Measurements from ENCODE around the gene CCDC66.

GRCh38 chr3:56616478-56617006, 59.6 kb downstream of the CCDC66 start:
- TF ChIP-seq ZBTB17 (tag by site-specific recombination; IDR thresholded peaks at IDR 0.05) (no peak), CTCF (tag by site-specific recombination; IDR thresholded peaks at IDR 0.05) (no peak), REPIN1 (tag by site-specific recombination; IDR thresholded peaks at IDR 0.05; ENCODE audit: low read depth) (no peak), ZNF19 (tag by site-specific recombination; IDR thresholded peaks at IDR 0.05; ENCODE audit: low read depth) (no peak), ZNF24 (tag by site-specific recombination; IDR thresholded peaks at IDR 0.05) (no peak), ZNF837 (tag by site-specific recombination; IDR thresholded peaks at IDR 0.05) (no peak)
- TF ChIP-seq, protein P1, sequence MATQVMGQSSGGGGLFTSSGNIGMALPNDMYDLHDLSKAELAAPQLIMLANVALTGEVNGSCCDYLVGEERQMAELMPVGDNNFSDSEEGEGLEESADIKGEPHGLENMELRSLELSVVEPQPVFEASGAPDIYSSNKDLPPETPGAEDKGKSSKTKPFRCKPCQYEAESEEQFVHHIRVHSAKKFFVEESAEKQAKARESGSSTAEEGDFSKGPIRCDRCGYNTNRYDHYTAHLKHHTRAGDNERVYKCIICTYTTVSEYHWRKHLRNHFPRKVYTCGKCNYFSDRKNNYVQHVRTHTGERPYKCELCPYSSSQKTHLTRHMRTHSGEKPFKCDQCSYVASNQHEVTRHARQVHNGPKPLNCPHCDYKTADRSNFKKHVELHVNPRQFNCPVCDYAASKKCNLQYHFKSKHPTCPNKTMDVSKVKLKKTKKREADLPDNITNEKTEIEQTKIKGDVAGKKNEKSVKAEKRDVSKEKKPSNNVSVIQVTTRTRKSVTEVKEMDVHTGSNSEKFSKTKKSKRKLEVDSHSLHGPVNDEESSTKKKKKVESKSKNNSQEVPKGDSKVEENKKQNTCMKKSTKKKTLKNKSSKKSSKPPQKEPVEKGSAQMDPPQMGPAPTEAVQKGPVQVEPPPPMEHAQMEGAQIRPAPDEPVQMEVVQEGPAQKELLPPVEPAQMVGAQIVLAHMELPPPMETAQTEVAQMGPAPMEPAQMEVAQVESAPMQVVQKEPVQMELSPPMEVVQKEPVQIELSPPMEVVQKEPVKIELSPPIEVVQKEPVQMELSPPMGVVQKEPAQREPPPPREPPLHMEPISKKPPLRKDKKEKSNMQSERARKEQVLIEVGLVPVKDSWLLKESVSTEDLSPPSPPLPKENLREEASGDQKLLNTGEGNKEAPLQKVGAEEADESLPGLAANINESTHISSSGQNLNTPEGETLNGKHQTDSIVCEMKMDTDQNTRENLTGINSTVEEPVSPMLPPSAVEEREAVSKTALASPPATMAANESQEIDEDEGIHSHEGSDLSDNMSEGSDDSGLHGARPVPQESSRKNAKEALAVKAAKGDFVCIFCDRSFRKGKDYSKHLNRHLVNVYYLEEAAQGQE (tag by site-specific recombination; IDR thresholded peaks at IDR 0.05), result no peak
- TF ChIP-seq, protein P2, sequence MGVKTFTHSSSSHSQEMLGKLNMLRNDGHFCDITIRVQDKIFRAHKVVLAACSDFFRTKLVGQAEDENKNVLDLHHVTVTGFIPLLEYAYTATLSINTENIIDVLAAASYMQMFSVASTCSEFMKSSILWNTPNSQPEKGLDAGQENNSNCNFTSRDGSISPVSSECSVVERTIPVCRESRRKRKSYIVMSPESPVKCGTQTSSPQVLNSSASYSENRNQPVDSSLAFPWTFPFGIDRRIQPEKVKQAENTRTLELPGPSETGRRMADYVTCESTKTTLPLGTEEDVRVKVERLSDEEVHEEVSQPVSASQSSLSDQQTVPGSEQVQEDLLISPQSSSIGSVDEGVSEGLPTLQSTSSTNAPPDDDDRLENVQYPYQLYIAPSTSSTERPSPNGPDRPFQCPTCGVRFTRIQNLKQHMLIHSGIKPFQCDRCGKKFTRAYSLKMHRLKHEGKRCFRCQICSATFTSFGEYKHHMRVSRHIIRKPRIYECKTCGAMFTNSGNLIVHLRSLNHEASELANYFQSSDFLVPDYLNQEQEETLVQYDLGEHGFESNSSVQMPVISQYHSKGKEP (tag by site-specific recombination; IDR thresholded peaks at IDR 0.05), result no peak

All from HEK293 (cell line).